GM19035 (cell line): ENCODE measurements around the gene UBE2F.
"Not testable (repeated sequence)": the region's sequence is repeated elsewhere in the genome, so short reads cannot be mapped to it uniquely, and the experiment has no call there.

ENCODE experiments used
- ATAC-seq: cut with Tn5 transposase; IDR thresholded peaks from one replicate; pipeline ENCODE4 v1.9.1; 2021; ENCODE audit not compliant: unreplicated experiment

Gene UBE2F

GRCh38 chr2:238042849-238043584 lies 76.2 kb downstream of the UBE2F start:
- ATAC-seq = no peak

- ATAC-seq = no peak
These were observed 77.0 kb downstream of the UBE2F start for GRCh38 chr2:238043851-238044250.

GRCh38 chr2:238045575-238045974 lies 78.8 kb downstream of the UBE2F start:
- ATAC-seq = no peak

GRCh38 chr2:238046725-238047270 lies 80.0 kb downstream of the UBE2F start:
- ATAC-seq = no peak

- no peak for ATAC-seq
These were observed 86.5 kb downstream of the UBE2F start for GRCh38 chr2:238053191-238053776.

GRCh38 chr2:238055841-238056240 lies 89.0 kb downstream of the UBE2F start:
- ATAC-seq = no peak

- not testable (repeated sequence) for ATAC-seq
These were observed 91.1 kb downstream of the UBE2F start for GRCh38 chr2:238057696-238058575.

- no peak for ATAC-seq
These were observed 92.7 kb downstream of the UBE2F start for GRCh38 chr2:238059505-238059904.

GRCh38 chr2:238060096-238060541 lies 93.3 kb downstream of the UBE2F start:
- ATAC-seq = no peak

GRCh38 chr2:238060542-238061314 lies 93.9 kb downstream of the UBE2F start, which contains the start of gene SCLY:
Gene SCLY, plus strand, starts transcription at chr2:238061001. Its CDS starts 54 bp downstream, at chr2:238061055.
- ATAC-seq = peak; percentile 97

- peak; percentile 14 for ATAC-seq
These were observed 94.7 kb downstream of the UBE2F start for GRCh38 chr2:238061315-238062202.

GRCh38 chr2:238063414-238064189 lies 96.8 kb downstream of the UBE2F start:
- ATAC-seq = no peak

GRCh38 chr2:238064376-238064775 lies 97.6 kb downstream of the UBE2F start:
- ATAC-seq = no peak

GRCh38 chr2:238065071-238065846 lies 98.4 kb downstream of the UBE2F start:
- no peak for ATAC-seq

GRCh38 chr2:238066218-238066617 lies 99.4 kb downstream of the UBE2F start:
- no peak for ATAC-seq

GRCh38 chr2:238066718-238067117 lies 99.9 kb downstream of the UBE2F start:
- ATAC-seq = not testable (repeated sequence)

- no peak for ATAC-seq
These were observed 101.1 kb downstream of the UBE2F start for GRCh38 chr2:238067939-238068338.
